ENCODE results near the gene LEKR1.
"Not testable (repeated sequence)": the region's sequence is repeated elsewhere in the genome, so short reads cannot be mapped to it uniquely, and the experiment has no call there.

Gene LEKR1

GRCh38 chr3:156838035-156838434 is 11.9 kb downstream of the LEKR1 start:
- no peak for DNase-seq

DNA sequence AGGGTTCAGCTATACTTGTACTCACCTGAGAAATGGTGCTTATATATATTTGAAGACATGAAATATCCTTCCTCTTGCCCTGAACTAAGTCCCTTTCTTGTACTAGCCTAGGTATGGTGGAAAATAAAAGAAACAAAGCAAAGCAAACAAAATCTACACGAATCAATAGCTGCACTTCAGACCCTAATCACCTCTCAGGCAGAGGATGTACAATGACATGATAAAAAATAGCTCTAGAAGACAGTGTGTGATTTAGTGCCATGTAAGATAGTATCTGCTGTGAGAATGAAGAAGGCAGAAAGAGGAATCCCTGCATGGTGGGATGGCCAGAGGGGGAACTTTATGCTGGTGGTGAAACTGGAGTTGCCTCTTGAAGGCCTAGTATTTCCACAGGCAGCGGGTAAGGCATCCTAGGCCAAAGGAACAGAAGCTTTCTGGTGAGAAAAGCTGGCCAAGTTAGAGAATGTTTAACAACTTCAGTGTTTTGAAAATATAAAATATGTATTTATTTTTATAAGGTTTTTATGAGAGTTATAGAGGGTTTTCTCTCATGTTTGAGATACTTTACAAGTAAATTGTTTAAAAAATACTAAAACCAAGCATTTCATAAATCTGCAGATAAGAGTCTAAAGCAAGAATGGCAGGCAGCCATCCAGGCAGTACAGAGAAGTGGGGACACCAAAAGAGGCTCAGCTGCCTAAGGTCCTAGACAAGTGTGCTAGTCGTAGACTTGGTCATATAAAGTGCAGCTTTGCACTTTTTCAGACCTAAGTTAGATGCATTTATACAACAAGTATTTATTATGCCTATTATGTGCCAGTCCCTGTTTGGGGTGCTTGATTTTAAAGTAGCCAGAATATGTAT is 14.9 kb downstream of the LEKR1 start:
- DNase-seq, result no peak

GRCh38 chr3:156843071-156843808 is 17.1 kb downstream of the LEKR1 start:
- no peak for DNase-seq

- DNase-seq, result no peak
Measured at GRCh38 chr3:156847752-156848448, 21.7 kb downstream of the LEKR1 start.

DNA sequence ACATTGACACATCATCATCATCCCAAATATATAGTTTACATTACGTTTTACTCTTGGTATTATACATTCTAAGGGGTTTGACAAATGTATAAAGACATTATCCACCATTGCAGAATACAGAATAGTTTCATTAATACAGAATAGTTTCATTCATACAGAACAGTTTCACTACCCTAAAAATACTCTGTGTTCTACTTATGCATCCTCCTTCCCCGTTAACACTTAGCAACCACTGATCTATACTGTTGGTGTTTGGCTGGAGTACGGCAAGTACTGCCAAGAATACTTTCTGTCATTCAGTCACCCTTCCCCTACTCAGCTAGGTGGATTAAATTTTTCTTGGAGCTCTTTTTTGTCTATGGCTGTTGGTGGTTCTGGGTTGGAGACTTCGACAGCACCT is 33.4 kb downstream of the LEKR1 start:
- DNase-seq, result no peak

- no peak for DNase-seq
Measured at GRCh38 chr3:156860873-156861272, 34.7 kb downstream of the LEKR1 start.

GRCh38 chr3:156862338-156862737 is 36.2 kb downstream of the LEKR1 start:
- DNase-seq, result no peak

DNA sequence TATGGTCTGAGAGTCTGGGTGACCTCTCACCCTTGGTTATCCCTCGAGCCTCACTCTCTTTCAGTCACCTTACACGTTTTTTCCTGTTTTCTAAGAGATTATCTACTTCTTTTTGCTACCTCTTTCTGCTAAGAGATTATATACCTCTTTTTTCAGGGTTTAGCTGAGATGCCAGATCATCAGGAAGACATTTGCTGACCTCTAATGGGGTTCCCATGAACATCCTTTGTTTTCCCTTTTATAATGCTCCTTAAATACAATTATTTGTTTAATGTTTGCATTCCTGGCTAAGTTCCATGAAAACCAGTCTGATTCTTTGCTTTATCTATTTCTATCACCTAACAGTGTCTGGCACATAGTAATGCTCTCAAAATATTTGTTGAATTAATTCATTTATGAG is 39.6 kb downstream of the LEKR1 start:
- DNase-seq, result no peak

GRCh38 chr3:156867174-156867573 is 41.0 kb downstream of the LEKR1 start:
- no peak for DNase-seq

DNA sequence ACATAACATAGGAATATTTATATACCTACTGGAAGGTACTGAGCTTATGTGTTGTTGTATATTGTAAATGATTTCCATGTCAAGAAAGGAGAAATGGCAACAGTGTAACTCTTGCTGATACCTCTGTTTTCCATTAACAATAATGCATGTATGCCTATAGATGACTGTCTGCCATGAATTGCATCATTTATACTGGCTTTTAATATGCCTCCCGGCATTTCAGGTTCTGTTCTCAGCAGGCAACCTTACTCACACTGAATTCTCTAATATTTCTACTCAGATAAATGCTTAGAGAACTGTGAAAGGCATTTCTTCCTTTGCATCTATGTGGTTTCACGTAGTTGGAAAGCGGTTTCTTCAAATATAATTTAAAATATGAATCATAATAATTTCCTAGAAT is 41.8 kb downstream of the LEKR1 start:
- DNase-seq, result no peak

GRCh38 chr3:156873906-156874305 is 47.8 kb downstream of the LEKR1 start:
- no peak for DNase-seq

- not testable (repeated sequence) for DNase-seq
Measured at GRCh38 chr3:156879491-156879890, 53.3 kb downstream of the LEKR1 start.

DNA sequence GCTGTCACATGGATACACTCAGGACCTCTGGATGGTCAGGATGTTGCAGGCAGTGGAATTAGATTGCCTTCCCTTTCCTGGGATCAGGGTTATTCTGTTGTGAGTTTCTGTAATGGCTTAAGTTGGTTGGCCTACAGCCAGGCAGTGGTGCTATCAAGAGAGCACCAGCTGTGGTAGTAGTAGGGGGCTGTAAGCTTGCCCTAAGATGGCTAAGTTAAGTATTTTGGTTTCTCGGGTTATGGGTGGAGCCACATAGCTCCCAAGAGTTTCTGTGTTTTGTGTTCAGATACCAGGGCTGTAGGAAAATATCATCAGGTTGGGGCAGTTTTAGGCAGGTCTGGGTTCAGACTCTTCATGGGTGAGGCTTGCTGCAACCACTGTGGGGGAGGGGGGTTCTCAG is 59.6 kb downstream of the LEKR1 start:
- no peak for DNase-seq

GRCh38 chr3:156888176-156888575 is 62.0 kb downstream of the LEKR1 start:
- no peak for DNase-seq

DNA sequence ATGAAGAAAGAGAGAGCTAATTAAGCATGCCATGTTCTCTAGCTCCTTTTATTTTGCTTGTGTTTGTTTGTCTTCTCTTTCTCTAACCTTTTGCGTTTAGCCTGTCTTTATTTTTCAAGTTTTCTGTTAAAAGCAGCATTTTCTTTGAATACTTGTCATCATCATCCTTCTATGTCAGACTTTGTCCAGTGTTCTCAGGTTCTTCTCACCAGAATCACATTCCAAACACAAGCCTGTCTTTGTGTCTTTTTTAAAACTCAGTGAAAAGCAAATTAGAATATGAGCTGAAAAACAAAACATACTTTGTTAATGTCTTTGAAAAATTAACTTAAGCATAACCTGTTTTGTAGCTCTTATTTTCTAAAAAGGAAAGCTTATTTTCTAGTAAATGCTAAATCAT is 62.4 kb downstream of the LEKR1 start:
- DNase-seq, result no peak

DNA sequence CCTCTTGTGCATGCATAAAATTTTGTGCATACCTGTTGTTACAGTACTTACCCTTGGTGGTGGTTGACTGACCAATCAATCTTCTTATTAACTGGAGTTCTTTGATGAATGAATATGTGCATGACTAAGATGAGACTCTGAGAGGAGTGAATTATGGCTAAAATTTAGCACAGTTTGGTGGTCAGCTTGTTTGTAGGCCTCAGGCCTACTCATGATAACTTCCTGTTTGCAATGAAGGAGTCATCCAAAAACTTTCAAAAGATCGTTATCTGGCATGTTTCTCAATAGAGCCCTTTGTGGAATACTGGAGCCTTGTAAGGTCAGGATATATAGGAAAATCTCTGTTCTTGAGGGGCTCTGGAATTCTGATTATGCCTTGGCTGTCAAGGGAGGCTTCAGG is 66.5 kb downstream of the LEKR1 start:
- no peak for DNase-seq

DNA sequence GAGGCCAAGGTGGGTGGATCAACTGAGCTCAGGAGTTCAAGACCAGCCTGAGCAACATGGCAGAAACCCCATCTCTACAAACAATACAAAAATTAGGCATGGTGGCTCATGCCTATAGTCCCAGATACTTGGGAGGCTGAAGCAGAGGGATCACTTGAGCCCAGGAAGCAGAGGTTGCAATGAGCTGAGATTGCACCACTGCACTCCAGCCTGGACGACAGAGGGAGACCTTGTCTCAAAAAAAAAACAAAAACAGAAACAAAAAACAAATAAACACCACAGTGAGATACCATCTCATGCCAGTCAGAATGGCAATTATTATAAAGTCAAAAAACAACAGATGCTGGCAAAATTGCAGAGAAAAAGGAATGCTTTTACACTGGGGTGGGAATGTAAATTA is 69.2 kb downstream of the LEKR1 start:
- not testable (repeated sequence) for DNase-seq

DNA sequence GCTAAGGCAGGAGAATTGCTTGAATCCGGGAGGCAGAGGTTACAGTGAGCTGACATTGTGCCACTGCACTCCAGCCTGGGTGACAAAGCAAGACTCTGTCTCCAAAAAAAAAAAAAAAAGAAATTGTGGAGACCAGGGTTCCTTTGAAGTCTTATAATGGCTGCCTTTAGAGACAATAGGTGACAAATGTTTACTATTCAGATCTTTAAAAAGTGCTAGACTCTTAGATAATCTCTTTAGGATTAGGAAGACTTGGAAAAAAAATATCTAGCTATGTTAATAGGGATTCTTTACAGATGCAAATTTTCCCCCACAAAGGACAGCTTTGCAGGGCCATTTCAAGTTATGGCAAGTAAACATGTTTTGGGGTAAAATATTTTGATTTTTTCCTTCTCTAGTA is 71.7 kb downstream of the LEKR1 start:
- not testable (repeated sequence) for DNase-seq

GRCh38 chr3:156898296-156898880 is 72.2 kb downstream of the LEKR1 start:
- DNase-seq, result no peak

GRCh38 chr3:156899951-156900350 is 73.8 kb downstream of the LEKR1 start:
- DNase-seq, result no peak

DNA sequence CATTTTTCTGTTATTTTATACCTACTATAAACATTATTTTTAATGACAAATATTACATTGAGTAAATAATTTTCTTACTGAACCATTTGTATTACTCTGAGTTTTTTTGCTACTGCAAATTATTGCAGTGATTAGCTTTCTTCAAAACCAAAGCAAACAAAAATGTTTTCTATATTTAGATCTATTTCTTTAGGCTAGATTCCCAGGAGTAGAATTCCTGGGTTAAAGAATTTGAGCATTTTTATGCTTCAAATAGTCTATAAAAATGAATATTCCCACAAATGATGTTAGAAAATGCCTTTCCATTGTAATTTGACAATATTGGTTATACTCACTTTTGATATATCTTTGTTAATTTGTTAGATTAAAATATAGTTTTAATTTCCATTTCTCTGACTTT is 76.8 kb downstream of the LEKR1 start:
- no peak for DNase-seq

- no peak for DNase-seq
Measured at GRCh38 chr3:156906275-156906674, 80.1 kb downstream of the LEKR1 start.

DNA sequence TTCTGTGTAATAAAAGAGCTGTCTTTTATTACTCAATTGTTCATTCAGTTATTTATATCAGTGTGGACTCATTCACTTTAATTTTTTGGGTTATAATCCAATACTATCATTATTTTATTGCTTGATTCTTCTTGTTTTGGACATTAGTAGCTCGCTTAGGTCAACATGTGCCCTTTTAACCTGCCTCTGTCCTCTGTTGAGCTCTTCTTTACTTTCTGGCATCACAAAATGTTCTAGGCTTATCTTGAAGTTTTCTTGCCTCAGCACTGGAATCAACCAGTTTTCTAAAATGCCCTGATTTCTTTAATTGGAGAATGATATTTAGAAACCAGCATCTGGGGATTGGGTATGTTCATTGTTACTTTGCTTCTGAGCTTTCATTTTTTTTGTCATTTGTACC is 82.2 kb downstream of the LEKR1 start:
- DNase-seq, result no peak
